Transverse colon (tissue), 3 donors: ENCODE data around the gene TBCD.
"Not testable (repeated sequence)": the region's sequence is repeated elsewhere in the genome, so short reads cannot be mapped to it uniquely, and the experiment has no call there.

Experiments
- CTCF ChIP-seq, 5 experiments: fragments of 200-600 bp in 3 of 5; fragments of 450-650 bp in 2 of 5; sonication (generic) in 3 of 5; IDR thresholded peaks; 1 replicate in 2 of 5; 2 replicates in 3 of 5; pipeline ENCODE4 v1.5.1; 2016 to 2017; ENCODE audit warnings: antibody characterized with exemption in 5 of 5, inconsistent platforms in 3 of 5, mild to moderate bottlenecking in 2 of 5, moderate library complexity in 1 of 5
- EP300 ChIP-seq: sonication (generic); formaldehyde crosslinking; IDR thresholded peaks from one replicate; pipeline ENCODE4 v1.6.1; 2017; ENCODE audit warnings: antibody characterized with exemption, low read depth
- POLR2A ChIP-seq: fragments of 450-650 bp; IDR thresholded peaks from one replicate; pipeline ENCODE4 v1.6.1; 2016; ENCODE audit warnings: antibody characterized with exemption, mild to moderate bottlenecking, moderate library complexity

- not testable (repeated sequence) for TF ChIP-seq CTCF (IDR thresholded peaks at IDR 0.05); EP300; POLR2A
These were observed 33.7 kb downstream of the TBCD start for GRCh38 chr17:82785581-82785980.
